NCI-H187 treated with DMSO at 0.1 percent for 48 hours (cell line): ENCODE results near the gene GABPB1.
A peak's percentile ranks its signal among the peaks of the same experiment; 100 is the strongest.

Source experiments
- DNase-seq: peaks from one replicate; lab custom pipeline; 2025; lab: John Stamatoyannopoulos, UW

The GABPB1 gene

DNA sequence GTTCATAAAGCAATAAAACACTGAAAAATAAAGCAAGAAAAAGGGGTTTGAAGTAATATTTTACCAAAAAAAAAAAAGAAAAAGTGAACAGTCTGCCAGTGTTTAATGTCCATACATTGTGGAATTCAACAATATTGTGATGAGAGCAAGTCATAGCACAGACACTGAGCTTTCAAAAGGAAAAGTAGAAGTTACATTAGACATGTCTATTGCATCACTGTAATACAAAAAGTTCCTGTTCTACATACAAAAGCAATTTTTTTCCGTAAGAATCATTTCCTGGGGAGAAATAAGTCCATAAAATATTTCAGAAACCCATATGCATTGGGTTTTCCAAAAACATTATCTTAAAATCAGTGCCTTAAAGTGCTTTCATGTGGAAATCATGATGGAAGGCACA, 77.6 kb downstream of the GABPB1 start:
- no peak for DNase-seq

DNA sequence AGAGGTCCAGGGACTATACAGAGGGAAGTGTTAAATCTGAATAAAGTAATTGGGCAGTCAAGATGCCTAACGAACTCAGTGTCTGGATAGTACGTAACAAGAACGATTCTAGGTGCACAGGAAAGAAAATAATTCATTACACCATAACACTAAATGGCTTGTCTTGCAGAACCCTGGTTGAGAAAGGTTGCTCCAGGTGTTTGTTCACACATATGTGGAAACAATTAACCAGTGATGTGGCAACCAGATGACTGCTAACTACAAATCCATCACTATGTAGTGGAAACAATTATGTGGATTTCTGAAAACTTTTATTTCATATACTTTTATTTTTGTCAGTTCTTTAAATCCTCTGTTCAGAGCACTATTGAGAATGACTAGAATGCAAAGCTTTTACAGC, 79.1 kb downstream of the GABPB1 start:
- no peak for DNase-seq

DNA sequence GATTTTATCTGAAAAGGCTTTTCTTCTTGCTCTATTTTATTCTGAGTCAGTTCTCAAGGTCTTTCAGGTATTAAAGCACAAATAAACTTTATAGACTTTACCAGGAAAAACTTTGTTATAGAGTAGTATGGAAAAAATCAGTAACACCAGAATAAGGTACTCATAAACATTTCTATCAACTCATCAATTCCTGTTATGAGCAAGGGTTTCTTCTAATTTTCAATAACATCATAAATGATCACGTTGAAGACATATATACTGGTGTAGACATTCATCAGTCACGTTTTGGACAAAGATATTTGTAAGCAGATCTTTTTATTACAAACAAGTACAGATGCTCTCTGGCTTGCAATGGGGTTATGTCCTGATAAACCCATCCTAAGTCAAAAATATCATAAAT, 79.9 kb downstream of the GABPB1 start:
- DNase-seq, result no peak

DNA sequence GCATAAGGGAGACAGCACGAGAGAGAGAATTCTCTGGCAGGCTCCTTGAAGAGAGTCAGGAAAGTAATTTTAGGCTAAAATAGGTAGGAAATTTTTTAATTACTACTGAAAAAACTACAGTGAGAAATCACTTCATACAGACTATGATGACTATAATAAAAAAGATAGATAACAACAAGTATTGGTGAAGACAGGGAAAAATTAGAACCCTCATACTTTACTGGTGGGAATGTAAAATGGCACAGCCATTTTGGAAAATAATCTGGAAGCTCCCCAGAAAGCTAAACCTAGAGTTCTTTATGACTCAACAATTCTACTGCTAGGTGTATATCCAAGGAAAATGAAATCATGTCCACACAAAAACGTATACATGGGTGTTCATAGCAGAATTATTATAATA, 87.4 kb downstream of the GABPB1 start:
- DNase-seq, result no peak

DNA sequence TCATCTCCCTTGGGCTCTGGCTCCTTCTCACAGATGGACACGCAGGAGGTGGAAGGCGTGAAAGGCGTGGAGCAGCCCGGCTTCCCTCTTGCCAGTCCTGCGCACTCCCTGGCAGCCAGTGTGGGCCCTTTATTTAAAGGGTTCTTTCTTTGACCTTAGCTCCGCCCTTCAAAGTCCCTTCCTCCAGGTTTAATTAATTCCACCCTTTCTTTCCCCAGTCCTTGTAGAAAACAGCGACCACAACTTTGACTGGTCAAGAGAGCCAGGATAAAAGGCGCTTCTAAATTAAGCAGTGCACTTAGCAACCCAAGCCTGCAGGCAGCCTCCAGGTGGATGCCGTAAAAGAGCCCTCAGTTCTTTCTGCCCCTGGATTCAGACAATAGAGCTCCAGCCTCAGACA, 89.4 kb downstream of the GABPB1 start, which contains the start of gene HDC:
TSS of gene HDC (minus strand) at position 107 of the 400 bp plus-strand sequence. CDS start at position 4, 103 bp downstream.
- DNase-seq, result peak; percentile 27

GRCh38 chr15:50262533-50262932, 92.5 kb downstream of the GABPB1 start:
- no peak for DNase-seq

GRCh38 chr15:50261981-50262380, 93.0 kb downstream of the GABPB1 start:
- no peak for DNase-seq

DNA sequence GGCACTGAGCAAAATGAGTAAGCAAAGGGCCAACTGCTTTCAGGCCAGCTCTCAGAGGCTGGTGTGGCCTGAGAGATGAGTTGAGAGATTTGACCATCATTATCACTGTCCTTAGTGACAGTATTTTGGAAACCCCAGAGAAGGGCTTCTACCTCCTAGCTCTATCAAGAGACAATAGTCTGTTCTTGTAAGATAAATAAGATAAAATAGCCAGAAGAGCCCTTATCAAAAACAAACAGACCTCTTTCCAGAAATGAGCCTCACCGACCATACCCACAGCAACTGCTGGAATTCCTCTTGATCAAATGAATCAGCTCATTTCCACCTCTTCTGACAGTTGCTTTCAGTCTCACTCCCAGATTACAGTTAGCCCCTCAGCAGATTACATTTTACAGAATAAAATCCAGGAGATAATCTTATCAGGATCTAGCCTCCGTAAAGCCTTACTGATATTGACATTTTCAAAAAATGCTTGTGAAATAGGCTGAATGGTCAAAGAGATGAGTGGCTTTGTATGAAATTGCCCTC, 94.0 kb downstream of the GABPB1 start:
- DNase-seq, result no peak

- DNase-seq, result no peak
Observed at GRCh38 chr15:50259276-50259675, 95.7 kb downstream of the GABPB1 start.

DNA sequence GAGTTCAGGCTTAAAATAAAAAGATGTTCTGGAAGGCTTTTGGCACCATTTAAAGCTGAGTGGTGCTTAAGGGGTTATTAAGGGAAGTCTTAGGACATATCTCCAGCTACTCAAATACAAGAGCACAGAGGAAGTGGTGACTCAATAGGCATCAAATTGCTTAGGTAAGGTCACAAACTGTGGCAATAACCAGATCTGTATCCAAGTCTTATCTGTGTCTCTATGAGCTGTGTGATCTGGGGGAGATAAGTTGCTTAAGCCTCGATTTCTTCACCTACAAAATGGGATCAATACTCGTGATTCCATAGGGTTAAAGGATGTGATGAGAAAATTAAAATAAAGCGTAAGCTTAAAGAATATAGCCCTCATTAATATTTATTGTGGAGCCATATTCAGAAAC, 97.1 kb downstream of the GABPB1 start:
- DNase-seq, result no peak

DNA sequence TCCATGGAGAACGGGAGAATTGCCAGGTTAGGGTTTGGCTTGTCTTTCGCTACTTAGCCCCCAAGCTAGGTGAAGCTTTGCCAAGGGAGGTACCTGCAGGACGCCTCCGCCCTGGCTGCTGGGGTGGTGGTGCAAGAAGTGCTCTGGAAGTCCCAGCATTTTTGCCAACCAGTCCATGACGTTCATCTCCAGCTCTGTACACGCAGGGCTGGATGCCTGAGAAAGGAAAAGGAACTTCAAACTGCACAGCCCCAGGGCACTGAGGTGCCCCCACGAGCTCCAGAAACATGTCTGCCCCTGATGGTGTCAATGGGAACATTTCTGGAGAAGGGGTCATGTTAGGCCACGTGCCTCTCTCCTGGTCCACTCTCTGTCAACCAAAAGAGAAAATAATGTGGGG, 97.7 kb downstream of the GABPB1 start:
- no peak for DNase-seq

DNA sequence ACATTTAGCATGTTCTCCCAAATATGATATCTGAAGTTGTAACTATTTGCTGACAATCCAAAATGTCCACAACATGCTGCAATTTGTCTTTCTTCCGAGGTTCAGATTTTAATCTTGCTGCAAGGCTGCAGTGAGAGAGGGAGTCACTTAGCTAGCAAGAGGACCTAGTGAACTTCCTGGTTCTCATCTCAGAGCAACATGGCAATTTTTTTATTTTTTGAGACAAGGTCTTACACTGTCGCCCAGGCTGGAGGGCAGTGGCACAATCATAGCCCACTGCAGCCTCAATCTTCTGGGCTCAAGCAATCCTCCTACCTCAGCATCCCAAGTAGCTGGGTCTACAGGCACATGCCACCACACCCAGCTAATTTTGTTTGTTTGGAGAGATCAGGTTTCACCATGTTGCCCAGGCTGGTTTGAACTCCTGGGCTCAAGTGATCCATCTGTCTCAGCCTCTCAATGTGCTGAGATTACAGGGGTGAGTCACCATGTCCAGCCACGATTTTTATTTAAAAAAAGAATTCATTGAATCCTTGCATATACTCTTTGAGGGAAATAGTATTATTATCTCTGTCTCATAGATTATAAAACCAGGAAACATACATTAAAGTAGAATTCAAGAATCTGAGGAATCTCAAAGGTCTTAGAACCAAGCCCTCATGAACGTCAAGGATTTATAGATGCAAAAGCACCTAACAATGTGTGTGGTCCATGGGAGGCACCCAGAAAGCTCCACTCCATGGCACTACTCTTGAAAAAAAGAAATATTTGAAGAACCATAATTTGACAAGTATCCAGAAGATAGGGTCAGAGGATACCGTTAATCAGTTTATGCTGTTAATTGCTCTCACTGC, 98.6 kb downstream of the GABPB1 start:
- no peak for DNase-seq

- no peak for DNase-seq
Observed at GRCh38 chr15:50252556-50252955, 102.4 kb downstream of the GABPB1 start.

GRCh38 chr15:50251638-50252182, 103.3 kb downstream of the GABPB1 start:
- no peak for DNase-seq

DNA sequence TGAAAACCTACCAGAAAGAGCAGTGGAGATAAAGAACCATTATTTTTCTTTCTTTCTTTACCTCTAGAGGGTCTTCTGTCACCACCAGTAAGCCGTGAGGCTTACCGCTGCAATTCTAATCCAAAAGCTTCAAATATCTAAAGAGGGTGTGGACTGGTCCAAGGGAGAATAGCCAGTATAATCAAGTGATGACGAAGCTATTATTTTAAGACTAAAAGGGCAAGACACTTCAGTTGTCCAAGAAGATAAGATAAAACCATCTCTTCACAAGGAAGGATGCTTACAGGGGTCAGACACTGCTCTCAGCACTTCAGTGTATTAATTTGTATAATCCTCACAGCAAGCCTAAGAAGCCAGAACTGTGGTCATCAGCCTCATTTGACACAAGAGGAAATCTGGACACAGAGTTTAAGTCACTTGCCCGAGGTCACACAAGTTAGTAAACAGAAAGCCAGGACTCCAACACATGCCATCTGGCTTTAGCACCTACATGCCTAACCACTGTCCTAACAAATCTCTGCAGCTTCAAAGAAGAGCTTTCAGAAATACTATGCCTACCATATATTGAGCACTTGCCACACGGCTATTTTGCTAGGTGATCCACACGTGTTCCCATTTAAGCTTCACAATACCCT, 104.1 kb downstream of the GABPB1 start:
- DNase-seq, result no peak

DNA sequence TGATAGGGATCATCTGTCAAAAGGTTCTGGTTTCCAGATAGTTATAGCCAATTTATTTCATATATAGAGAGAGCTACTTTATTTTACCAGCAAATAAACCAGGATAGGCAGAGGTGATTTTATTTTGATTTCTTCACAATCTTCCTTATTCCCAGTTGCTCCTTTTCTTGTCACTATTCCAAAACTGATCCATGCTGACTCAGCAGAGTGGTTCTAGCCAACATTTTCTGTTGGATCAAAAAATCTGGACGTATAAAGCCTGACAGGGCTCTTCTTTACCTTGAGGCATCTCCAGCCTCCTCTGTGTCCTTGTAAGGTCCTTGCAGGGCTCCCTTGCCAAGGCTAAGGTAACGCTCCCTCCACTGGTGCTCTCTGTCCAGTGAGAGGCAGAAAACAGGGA, 105.3 kb downstream of the GABPB1 start:
- DNase-seq, result no peak

GRCh38 chr15:50248994-50249582, 105.9 kb downstream of the GABPB1 start:
- DNase-seq, result no peak

DNA sequence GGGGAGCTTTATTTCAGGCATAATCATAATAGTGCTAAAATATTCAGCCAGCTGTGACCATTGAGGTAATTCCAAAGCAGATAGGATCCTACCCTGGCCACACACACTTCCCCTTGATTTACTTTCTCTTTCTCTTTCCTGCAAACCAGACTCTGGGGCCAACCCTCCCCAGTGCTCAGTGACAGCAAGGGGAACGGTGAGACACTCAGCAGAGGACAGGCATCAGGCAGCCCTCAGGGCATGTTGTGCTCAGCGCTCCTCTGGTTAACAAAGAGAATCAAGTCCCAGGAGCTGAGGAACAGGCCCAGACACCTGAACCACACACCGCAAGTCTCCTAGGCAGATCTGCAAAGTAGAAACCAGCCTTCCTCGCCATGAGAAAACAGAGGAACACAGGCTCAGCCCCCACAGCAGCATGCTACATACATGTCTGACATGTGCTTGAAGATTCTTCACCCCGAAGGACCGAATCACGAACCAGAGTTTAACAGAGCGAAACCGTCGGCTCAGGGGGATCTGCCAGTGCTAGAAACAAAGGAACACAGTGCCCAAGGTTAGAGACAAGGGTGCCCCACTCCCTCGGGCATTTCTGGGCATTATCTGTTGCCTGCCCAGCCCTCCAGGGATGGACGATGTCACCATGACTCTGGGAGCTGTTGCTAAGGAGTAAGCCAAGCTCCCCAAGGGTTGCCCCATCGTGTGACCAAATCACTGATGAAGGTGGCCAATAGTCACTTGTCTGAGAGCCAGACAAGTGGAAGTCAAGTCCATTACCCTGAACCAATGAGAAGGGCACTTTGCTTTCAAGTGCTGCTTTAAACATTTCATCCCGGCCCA, 107.0 kb downstream of the GABPB1 start:
- DNase-seq, result no peak

- DNase-seq, result no peak
Observed at GRCh38 chr15:50246631-50247030, 108.4 kb downstream of the GABPB1 start.

- DNase-seq, result no peak
Observed at GRCh38 chr15:50244959-50245624, 109.9 kb downstream of the GABPB1 start.

DNA sequence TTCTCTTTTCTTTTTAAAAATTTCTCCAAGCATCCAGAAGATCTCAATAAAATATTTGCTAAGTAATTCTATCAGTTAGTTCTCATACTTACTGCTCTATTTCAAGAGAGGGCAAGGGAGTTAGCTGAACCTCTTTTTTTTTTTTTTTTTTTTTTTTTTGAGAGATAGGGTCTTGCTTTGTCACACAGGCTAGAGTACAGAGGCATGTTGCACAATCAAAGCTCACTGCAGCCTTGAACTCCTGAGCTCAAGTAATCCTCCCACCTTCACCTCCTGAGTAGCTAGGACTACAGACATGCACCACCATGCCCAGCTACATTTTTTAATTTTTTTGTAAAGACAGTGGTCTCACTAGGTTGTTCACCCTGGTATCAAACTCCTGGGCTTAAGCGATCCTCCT, 110.8 kb downstream of the GABPB1 start:
- DNase-seq, result no peak
